NCI-H2196 treated with DMSO at 0.1 percent for 48 hours (cell line): ENCODE measurements around the gene RHBDF1.
A peak's percentile ranks its signal among the peaks of the same experiment; 100 is the strongest.

Source experiments
- DNase-seq: peaks from one replicate; lab custom pipeline; 2025; ENCODE audit not compliant: unreplicated experiment; lab: John Stamatoyannopoulos, UW

The RHBDF1 gene

DNA sequence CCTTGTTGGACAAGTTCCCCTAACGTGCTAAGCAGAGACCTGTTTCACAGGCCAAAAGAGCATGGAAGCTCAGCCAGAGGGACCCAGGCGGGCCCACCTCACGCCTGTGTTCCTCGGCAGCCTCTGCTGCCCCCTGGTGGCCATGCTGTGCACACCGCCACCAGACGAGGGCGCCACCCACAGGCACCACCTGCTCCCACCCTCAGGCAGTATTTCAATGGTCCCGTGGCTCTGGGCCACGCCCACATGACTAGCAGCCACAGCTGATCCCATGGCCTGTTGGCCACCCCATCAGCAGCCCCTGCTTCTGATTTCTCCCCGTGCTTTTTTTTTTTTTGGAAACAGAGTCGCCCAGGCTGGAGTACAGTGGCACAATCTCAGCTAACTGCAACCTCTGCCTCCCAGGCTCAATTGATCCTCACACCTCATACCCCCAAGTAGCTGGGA lies 24.5 kb upstream of the RHBDF1 start:
- DNase-seq = peak; percentile 72

DNA sequence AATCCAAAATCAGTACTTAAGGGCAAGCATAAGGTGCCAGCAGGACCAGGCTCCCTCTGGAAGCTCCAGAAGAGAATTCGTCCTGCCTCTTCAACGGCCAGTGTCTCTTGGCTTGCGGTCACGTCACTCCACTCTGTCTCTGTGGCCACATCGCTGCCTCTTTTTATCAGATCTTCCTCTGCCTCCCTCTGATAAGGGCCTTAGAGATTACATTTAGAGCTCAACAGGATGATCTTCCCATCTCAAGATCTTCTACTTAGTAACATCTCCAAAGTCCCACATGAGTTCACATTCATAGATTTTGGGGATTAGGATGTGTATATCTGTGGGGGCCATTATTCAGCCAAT lies 22.5 kb upstream of the RHBDF1 start:
- DNase-seq = no peak

DNA sequence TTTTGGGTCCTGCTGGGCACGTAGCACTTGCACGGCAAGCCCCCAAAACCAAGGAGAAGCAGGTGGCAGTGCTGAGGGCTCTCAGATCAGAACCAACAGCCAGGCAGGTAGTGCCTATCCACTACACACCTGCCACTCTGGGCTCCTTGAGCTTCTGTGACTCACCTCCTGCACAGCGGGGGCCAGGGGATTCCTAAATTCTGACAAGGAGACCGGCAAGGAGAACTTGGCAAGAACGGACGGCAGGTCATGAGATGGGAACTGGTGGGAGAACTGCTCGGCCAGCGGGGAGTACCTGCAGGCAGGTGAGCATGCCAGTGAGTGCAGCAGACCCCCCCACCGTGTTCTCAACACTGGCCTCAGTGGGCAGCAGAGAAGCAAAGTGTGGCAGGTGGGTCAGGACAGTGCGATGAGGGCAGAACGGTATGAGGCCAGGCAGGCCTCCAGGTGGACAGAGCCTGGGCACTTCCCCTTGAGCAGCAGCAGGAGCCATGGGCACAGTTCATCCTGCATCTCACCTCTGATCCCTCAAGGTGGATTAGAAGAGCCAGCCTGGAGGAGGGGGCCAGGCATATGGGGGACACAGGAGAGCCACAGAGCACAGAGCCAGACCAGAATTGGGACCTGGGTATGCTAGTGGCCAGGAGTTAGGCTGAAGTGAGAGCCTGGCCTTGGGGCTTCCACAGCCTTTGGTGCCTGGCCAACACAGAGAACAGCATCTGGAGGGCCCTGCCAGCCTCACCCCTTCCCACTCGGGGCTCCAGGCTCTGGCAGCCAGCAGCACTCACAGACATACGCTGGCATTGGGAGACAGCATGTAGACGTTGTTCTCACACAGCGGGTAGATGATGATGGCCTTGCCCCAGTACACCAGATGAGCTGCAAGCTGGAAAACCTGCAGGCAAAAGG lies 20.3 kb upstream of the RHBDF1 start:
- no peak for DNase-seq

DNA sequence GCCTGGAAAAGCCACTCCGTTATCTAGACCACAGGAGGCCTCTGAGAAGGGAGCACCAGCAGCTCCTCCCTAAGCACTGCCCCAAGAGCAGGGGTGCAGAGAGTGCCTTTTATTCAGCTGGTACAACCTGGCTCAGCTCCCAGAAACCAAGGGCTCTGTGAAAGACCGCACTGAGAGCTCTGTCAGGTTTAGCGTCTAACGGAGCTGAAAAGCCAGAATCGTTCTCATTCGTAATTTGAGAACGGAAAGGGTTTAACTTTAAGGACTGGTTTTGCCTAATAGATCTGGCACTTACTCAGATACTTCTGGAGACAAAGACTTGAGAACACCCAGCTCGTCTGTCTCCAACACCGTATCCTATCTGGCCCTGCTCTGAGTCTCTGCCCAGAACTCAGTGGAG lies 19.1 kb upstream of the RHBDF1 start:
- peak; percentile 89 for DNase-seq

DNA sequence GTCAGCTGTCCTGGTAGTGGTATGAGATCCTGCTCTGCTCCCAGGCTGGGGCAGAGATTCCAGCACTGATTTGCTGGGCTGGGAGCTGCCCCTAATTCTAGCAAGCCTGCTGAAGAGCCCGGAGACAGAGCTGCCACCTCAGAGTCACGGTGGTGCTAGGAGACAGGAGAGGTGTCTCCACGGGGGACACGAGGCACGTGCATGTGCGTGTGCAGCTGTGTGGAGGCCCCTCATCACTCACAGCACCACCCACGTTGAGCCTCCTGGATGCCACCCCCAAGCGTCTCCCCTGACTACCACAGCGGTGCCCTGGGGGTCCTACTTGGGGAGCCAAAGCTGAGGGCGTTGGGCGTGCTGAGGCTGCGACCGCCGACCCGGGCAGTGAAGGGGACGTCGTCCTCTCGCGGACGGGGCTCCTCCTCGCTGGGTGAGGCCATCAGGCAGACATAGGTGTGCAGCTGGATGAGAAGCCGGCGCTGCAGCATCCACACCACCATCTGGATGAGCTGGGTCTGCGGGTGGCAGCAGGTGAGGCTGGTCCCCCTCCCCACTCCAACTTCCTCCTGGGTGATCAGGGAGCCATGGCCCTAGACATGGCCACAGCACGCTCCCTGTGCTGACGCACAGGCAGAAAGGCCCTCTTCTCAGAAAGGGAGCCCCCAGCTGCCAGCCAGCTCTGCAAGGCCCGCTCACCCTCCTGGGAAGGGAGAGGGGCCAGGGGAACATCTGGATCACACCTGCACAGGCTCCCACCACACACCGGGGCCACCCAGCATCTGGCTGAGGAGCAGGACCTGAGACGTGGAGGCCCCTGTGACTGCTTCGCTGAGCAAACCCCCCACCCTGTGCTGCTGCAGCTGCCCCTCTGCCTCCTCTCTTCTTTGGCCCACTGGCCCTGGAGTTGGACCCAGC lies 17.2 kb upstream of the RHBDF1 start:
- no peak for DNase-seq

DNA sequence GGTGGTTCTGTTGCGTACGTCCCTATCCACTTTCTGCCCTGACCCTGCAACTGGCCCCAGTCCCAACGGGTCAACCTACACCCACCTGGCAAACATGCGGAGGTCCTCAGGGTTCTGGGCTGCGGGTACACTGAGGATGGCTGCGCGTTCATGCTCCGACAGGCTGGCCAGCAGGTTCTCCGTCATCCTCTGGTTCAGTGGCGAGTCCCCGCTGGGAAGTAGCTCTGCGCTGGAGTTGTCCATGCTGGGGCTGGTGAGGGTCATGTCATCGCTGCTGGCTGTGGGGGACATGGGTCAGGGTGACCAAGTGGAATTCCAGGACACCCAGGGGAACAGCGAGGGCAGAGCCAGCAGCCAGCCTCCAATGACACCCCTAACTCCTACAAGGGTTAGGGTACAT lies 16.2 kb upstream of the RHBDF1 start:
- DNase-seq = no peak

DNA sequence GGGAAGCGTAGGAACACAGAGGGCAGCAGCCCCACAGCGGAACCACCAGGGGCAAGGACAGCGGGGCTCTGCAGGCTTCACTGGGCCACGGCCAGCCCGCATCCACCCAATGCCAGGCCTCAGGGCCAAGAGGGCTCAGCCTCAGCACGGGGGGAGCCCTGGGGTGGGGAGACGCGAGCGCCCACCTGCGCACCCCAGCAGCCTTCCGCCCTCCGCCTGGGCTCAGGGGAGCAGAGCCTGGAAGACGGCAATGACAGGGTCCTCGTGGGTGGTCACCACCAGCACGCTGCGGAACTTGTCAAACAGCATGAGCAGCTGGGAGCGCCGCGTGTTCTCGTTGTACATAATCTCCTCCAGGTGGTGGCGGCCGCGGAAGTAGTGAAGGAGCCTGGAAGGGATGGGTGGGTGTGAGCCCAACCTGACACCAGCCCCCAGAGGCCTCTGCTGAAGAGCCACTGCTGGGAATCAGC lies 14.1 kb upstream of the RHBDF1 start:
- no peak for DNase-seq

DNA sequence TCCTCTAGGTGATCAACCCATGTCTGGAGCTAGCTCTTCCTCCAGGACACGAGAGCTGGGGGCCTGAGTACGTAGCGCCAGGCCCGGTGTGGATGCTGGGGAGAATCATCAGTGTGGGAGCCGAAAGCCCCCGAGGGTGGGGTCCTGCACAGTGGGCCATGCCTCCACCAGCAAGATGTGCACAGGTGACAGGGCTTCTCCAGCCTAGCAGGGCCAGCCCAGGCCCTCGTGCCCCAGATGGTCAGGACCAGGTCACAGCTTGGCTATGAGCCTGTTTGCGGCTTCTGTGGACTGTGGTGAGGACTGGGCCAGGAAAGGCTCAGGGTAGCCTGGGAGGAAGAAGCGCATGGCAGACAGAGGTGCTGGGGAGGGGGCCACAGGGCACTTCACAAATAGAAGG lies 13.4 kb upstream of the RHBDF1 start:
- no peak for DNase-seq

DNA sequence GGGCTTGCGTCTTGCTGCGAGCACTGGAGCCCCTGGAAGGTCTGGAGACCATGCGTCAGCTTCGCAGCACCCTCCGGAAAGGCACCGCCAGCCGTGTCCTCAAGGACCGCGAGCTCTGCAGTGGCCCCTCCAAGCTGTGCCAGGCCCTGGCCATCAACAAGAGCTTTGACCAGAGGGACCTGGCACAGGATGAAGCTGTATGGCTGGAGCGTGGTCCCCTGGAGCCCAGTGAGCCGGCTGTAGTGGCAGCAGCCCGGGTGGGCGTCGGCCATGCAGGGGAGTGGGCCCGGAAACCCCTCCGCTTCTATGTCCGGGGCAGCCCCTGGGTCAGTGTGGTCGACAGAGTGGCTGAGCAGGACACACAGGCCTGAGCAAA lies 13.0 kb upstream of the RHBDF1 start:
- DNase-seq = no peak

DNA sequence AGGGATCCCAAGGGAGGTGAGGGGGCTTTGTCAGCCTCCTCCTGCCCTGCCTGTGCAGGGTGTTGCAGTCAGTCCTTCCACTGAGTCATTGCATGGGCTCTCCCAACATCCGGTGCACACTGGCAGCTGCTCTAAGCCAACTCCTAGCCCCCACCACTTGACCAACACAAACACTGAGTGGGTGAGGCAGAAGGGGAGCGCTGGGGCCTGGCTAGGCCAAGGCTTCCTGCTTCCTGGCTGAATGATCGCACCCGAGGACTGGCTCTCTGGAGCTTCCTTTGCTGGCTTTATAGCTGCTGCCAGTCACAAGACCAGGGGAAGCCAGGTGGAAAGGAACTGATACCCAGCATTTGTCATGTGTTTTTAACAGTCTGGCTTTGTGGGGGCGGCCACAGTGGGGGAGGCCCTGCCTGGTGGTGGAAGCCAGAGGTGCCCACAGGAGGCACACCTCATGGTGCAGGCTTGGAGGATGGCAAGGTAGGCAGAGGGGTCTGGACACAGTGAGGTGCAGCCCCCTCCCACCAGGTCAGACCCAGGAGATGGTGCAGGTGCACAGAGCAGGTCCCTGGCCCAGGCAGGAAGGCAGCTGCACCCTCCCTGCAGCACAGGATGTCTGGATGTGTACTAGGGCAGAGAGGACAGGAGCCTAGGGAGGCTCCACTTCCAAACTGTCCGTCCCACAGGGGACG lies 12.4 kb upstream of the RHBDF1 start:
- peak; percentile 97 for DNase-seq

DNA sequence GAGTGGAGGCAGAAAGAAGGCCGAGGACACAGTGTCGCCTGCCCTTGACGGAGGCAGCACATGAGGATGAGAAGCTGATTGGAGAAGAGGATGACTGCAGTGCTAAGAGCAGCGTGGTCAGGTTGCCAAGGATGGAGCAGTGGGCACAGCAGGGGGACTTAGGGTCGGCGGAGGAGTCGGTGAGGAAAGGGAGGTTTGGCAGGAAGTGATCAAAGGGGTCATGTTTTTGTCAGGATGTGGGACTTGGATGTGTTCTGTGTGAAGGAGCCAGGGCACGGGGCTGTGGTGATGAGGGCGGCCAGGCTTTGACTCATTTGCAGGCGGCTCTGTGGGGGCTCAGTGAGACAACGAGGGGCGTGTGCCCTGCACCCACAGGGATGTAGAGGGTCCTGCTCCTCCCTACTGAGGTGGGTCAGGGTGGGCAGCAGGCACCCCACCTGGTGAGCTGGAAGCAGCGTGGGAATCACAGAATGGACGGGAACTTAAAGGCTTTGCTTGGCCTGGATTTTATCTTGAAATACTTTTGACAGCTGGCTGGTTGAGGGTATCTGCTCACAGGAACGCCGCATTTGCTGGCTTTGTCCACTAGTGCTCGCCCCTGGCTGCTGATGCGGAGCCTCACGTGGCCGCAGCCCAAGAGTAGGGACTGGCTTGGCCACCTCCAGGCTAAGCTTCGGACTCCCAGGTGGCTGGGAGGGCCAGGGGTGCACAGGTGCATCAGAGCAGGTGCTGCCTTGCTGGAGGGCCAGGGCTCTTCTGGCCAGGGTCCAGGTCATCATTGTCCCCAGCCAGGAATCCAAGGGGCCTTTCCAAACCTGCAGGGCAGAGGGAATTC lies 11.6 kb upstream of the RHBDF1 start:
- DNase-seq = peak; percentile 80

DNA sequence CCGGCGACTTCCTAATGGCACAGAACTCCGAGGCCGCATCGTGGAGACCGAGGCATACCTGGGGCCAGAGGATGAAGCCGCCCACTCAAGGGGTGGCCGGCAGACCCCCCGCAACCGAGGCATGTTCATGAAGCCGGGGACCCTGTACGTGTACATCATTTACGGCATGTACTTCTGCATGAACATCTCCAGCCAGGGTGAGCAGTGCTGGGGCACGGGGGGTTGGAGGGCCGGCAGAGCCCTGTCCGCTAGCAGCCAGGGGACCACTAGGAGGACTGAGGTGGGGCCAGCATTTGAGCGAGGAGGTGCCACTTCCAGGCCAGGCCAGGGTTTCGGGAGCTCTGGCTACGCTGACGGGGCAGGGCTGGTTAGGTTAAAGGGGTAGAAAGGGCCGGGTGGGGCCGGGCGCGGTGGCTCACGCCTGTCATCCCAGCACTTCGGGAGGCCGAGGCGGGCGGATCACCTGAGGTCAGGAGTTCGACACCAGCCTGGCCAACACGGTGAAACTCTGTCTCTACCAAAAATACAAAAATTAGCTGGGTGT lies 10.7 kb upstream of the RHBDF1 start:
- no peak for DNase-seq

DNA sequence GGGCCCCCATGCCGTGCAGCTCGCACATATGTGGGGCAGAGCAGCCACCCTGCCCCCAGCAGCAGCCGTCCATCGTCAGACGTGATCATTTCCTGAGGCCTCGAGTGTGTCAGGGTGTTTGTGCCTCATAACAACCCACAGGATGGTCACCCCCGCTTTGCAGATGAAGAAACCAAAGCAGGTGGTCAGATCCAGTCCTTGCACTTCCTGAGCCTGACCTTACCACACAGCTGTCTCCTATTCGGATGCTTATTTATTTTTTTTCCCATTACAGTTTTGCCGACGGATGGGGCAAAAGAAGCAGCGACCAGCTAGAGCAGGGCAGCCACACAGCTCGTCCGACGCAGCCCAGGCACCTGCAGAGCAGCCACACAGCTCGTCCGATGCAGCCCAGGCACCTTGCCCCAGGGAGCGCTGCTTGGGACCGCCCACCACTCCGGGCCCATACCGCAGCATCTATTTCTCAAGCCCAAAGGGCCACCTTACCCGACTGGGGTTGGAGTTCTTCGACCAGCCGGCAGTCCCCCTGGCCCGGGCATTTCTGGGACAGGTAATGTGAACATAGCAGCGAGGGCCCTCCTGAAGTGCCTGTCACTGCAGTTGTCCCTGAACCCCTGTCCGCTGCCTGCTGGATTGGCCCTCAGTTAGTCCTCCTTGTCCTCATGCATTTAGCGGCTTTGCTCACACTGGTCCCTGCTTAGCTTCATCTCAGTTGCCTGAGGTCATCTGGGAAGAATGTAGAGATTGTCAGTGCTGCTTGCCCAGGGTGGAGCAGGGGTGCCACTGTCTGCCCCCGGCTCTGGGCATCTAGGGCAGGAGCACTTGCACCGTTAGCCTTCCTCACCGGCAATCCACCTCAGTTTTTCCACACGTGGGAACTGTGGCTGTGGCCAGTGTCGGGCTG lies 7.0 kb upstream of the RHBDF1 start:
- DNase-seq = no peak

DNA sequence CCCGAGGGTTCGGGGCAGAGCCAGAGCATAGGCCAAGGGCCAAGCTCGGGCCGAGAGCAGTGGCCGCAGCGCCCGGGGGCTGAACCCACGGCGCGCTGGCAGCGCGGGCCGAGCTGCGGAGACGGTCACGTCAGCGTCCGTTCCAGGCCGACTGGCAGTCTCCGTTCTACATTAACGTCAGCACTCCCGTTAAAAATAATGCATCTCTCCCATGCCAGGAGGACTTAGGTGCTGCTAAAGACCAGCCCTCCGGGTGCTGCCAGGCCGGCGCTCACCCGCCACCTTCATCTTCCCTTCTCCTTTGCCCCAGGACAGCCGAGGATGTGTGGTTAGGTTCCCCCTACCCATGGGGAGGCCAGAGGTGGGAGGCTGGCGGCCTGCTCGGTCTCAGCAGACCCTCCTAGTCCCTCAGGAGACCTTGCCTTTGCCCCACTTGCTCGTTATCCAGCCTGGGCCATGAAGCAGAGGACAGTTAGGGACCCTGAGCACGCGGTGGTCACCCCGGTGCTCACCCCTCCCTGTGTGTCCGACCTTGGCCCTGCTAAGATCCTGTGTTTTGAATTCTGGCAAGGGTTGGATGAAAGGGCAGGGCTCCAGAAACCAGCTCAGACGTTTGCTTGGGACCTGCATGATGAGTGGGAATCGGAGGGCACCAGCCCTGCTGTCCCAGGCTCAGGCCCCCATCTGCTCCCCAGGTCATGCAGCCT lies 6.2 kb upstream of the RHBDF1 start:
- no peak for DNase-seq

DNA sequence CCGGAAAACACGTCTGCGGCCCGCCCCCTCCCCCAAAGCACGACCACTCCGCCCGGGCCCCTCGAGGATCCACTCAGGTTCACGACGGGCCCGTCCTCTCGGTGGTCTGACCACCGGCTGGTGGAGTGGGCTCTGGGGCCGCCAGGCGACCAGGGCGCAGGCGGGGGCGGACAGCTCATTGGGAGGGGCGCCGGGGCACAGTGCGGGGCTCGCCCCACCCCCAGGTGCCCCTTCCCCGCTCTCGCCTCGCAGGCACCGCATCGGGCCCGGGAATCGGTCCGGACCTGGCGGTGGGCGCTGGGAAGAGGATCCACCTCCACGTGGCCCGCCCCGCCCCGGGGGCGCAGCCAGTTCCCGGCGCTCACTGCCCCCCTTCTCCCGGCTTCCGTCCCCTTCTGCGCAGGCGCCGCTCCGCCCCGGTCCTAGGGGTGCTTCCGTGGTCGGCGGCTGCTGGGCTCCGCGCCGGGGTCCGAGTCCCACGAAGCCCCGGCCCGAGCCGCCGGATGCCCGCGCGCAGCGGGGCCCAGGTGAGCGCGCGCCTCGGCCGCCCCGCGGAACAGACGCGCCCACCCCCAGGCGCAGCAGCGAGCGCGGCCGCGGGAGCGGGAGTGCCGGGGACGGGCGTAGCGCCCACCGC lies 5.5 kb upstream of the RHBDF1 start, which contains the start of gene MPG:
Gene MPG, plus strand, starts transcription at position 419 of the 637 bp plus-strand sequence. Its CDS starts 85 bp downstream, at position 504.
- peak; percentile 39 for DNase-seq

DNA sequence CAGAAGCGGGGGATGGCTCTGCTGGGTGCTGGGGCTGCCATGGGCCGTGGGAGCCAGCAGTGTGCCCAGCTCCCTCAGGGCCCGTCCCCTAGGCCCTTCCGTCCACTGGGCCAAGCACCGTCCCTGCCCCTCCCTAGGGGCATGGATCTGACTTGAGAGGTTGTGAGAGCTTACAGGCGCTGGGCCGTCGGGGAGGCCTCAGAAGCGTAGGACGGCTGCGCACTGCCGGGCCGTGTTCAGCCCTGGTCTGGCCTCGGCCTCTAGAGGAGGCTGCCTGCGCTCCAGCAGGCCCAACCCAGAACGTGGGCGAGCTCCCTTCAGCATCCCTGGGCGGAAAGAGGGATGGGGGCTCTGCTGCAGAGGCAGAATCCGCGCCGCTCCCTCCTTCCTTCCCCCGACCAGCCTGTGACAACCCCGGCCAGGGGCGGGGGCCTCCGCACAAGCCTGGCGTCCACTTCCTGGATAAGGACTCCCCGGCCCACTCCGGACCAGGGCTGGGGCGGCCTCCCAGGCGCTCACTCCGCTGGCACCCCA lies 4.9 kb upstream of the RHBDF1 start:
- no peak for DNase-seq

DNA sequence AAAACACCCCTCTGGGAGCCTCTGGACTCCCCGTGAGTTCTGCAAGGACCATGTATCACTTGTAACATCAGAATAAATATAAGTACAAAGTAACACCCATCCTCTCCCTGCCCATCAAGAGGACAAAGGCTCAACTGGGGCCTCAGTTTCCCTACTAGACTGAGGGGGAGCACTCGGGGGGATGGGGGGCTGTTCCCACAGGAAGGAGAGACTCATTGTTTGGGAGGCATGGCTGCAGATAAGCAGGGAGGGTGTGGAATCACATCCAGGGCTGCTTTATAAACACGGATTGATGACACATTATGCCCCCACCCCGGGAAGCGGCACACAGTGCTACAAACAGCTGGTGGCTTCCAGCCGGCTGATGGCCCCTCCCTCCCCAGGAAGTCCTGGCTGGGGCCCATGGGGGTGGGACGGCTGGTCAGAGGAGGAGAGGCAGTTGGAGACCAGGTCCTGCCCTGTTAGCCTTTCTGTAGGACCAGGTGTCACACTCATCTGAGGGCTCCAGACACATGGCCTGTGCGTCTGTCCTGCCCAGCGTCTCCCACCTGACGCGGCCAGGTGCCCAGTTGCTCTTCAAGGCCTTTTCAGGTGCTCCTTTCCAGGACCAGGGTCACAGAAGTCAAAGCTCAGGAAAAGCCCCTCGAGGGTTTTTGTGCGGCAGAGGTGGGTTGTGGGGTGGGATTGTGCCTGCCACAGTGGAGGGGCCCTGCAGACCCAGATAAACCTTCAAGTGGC lies 4.3 kb upstream of the RHBDF1 start:
- peak; percentile 41 for DNase-seq
